Ishikawa (cell line): ENCODE measurements around the gene IKZF3.

Source experiments
- CEBPB ChIP-seq: IDR thresholded peaks from 2 replicates; pipeline ENCODE4 v1.6.1; 2012
- CREB1 ChIP-seq: IDR thresholded peaks from 2 replicates; pipeline ENCODE4 v1.6.1; 2012; ENCODE audit warnings: low read depth
- EGR1 ChIP-seq: IDR thresholded peaks from 2 replicates; pipeline ENCODE4 v1.6.1; 2012
- EP300 ChIP-seq: IDR thresholded peaks from 2 replicates; pipeline ENCODE4 v1.6.1; 2012; ENCODE audit warnings: borderline replicate concordance
- FOXM1 ChIP-seq: IDR thresholded peaks from 2 replicates; pipeline ENCODE4 v1.6.1; 2012; ENCODE audit warnings: low read depth, borderline replicate concordance
- NFIC ChIP-seq: IDR thresholded peaks from 2 replicates; pipeline ENCODE4 v1.6.1; 2012
- RAD21 ChIP-seq: IDR thresholded peaks from 2 replicates; pipeline ENCODE4 v1.6.1; 2012; ENCODE audit warnings: low read depth
- TAF1 ChIP-seq: IDR thresholded peaks from 2 replicates; pipeline ENCODE4 v1.6.1; 2012; ENCODE audit warnings: low read depth, mild to moderate bottlenecking
- TCF12 ChIP-seq: IDR thresholded peaks from 2 replicates; pipeline ENCODE4 v1.6.1; 2012; ENCODE audit warnings: low read depth
- TEAD4 ChIP-seq: IDR thresholded peaks from 2 replicates; pipeline ENCODE4 v1.6.1; 2012
- YY1 ChIP-seq: IDR thresholded peaks from 2 replicates; pipeline ENCODE4 v1.6.1; 2012; ENCODE audit warnings: low read depth
- ZBTB7A ChIP-seq: IDR thresholded peaks from 2 replicates; pipeline ENCODE4 v1.6.1; 2012; ENCODE audit warnings: low read depth
- TF ChIP-seq, protein P1 (sequence below): IDR thresholded peaks from 2 replicates; pipeline ENCODE4 v1.6.1; 2012; ENCODE audit warnings: low read depth, mild to moderate bottlenecking
- TF ChIP-seq, protein P2 (sequence below): IDR thresholded peaks from 2 replicates; pipeline ENCODE4 v1.6.1; 2012
- TF ChIP-seq, protein P3 (sequence below): IDR thresholded peaks from 2 replicates; pipeline ENCODE4 v1.6.1; 2012

The IKZF3 gene

DNA sequence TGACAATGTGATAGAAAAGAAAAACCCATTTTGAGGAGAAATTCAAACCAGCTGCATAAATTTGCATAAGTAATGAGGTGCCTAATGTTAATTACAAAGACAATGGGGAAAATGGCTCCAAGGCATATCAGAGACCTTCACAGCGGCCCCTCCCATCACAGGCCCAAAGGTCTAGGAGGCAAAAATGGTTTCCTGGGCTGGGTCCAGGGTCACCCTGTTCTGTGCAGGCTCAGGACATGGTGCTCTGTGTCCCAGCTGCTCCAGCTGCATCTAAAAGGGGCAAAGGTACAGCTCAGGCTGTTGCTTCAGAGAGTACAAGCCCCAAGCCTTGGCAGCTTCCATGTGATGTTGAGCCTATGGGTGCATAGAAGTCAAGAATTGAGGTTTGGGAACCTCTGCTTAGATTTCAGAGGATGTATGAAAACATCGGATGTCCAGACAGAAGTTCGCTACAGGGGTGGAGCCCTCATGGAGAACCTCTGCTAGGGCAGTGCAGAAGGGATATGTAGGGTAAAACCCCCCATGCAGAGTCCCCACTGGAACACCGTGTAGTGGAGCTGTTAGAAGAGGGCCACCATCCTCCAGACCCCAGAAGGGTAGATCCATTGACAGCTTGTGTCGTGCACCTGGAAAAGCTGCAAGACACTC, 40.6 kb downstream of the IKZF3 start:
- no peak for TF ChIP-seq YY1
- no peak for TF ChIP-seq FOXM1
- no peak for TF ChIP-seq NFIC
- TF ChIP-seq, protein P1, sequence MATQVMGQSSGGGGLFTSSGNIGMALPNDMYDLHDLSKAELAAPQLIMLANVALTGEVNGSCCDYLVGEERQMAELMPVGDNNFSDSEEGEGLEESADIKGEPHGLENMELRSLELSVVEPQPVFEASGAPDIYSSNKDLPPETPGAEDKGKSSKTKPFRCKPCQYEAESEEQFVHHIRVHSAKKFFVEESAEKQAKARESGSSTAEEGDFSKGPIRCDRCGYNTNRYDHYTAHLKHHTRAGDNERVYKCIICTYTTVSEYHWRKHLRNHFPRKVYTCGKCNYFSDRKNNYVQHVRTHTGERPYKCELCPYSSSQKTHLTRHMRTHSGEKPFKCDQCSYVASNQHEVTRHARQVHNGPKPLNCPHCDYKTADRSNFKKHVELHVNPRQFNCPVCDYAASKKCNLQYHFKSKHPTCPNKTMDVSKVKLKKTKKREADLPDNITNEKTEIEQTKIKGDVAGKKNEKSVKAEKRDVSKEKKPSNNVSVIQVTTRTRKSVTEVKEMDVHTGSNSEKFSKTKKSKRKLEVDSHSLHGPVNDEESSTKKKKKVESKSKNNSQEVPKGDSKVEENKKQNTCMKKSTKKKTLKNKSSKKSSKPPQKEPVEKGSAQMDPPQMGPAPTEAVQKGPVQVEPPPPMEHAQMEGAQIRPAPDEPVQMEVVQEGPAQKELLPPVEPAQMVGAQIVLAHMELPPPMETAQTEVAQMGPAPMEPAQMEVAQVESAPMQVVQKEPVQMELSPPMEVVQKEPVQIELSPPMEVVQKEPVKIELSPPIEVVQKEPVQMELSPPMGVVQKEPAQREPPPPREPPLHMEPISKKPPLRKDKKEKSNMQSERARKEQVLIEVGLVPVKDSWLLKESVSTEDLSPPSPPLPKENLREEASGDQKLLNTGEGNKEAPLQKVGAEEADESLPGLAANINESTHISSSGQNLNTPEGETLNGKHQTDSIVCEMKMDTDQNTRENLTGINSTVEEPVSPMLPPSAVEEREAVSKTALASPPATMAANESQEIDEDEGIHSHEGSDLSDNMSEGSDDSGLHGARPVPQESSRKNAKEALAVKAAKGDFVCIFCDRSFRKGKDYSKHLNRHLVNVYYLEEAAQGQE: no peak
- no peak for TF ChIP-seq CEBPB
- TF ChIP-seq ZBTB7A: no peak
- TF ChIP-seq EP300: no peak
- TF ChIP-seq, protein P2, sequence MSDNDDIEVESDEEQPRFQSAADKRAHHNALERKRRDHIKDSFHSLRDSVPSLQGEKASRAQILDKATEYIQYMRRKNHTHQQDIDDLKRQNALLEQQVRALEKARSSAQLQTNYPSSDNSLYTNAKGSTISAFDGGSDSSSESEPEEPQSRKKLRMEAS: no peak
- no peak for TF ChIP-seq TEAD4
- TF ChIP-seq RAD21: no peak
- TF ChIP-seq, protein P3, sequence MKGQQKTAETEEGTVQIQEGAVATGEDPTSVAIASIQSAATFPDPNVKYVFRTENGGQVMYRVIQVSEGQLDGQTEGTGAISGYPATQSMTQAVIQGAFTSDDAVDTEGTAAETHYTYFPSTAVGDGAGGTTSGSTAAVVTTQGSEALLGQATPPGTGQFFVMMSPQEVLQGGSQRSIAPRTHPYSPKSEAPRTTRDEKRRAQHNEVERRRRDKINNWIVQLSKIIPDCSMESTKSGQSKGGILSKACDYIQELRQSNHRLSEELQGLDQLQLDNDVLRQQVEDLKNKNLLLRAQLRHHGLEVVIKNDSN: no peak
- TF ChIP-seq TCF12: no peak
- TF ChIP-seq EGR1: no peak
- no peak for TF ChIP-seq CREB1
- TF ChIP-seq TAF1: no peak

DNA sequence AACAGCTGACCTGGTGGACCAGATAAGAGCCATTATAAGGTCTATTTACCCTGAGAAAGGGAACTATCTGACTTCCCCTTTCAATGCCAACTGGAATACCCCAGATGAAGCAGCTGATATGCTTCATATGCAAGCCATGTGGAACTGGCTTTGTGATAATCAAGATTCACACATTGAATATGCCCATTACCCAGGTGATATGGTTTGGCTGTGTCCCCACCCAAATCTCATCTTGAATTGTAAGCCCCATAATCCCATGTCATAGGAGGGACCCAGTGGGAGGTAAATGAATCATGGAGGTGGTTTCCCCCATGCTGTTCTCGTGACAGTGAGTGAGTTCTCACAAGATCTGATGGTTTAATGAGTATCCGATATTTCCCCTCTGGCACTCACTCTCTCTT, 42.1 kb downstream of the IKZF3 start:
- TF ChIP-seq FOXM1 (no peak), CEBPB (no peak), RAD21 (no peak), TAF1 (no peak), YY1 (no peak), CREB1 (no peak), EP300 (no peak), EGR1 (no peak), NFIC (no peak), TEAD4 (no peak), TCF12 (no peak)
- TF ChIP-seq, protein P2: no peak
- TF ChIP-seq, protein P1: no peak

DNA sequence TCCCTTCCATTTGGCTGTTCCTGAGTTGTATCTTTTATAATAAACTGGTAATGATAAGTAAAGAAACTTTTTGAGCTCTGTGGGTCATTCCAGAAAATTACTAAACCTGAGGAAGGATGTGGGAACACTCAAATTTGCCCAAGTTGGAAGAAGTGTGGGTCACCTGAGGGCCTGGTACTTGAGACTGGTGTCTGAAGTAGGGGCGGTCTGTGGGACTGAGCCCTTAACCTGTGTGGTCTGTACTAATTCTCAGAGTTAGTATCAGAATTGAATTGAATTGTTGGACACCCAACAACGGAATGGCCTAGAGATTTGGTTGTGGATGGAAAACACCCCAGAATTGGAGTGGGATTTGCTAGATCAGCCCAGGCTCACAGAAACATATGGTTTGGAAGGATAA, 43.1 kb downstream of the IKZF3 start:
- TF ChIP-seq RAD21: no peak
- TF ChIP-seq, protein P3: no peak
- no peak for TF ChIP-seq NFIC
- TF ChIP-seq TEAD4: no peak
- TF ChIP-seq, protein P1: no peak
- no peak for TF ChIP-seq EP300
- no peak for TF ChIP-seq YY1
- no peak for TF ChIP-seq ZBTB7A
- TF ChIP-seq EGR1: no peak
- TF ChIP-seq, protein P2: no peak
- TF ChIP-seq CEBPB: no peak
- TF ChIP-seq TCF12: no peak
- TF ChIP-seq FOXM1: no peak
- no peak for TF ChIP-seq TAF1
- TF ChIP-seq CREB1: no peak

DNA sequence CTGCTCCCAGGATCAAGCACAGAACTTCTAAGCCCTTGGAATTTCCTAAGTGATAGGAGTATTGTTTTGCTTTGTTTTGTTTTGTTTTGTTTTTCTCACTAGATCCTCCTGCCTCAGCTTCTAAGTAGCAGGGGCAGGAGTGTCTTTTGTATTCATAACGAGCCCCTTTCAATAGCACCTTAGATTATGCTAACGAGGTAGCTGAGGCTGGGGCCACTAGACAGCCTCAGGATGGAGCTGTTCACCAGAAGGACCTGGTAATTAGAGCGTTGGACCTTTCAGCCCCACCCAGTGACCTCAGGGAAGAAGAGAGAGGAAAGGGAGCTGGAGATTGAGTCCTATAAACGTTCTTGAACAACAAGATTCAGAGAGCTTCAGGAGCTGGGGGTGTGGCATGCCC, 43.6 kb downstream of the IKZF3 start:
- TF ChIP-seq EP300 (no peak), RAD21 (peak; percentile 27; the same call in 1 of the 2 replicates), YY1 (no peak)
